ENCODE results near the gene CALCR.
"Not testable (repeated sequence)": the region's sequence is repeated elsewhere in the genome, so short reads cannot be mapped to it uniquely, and the experiment has no call there.

Gene CALCR

DNA sequence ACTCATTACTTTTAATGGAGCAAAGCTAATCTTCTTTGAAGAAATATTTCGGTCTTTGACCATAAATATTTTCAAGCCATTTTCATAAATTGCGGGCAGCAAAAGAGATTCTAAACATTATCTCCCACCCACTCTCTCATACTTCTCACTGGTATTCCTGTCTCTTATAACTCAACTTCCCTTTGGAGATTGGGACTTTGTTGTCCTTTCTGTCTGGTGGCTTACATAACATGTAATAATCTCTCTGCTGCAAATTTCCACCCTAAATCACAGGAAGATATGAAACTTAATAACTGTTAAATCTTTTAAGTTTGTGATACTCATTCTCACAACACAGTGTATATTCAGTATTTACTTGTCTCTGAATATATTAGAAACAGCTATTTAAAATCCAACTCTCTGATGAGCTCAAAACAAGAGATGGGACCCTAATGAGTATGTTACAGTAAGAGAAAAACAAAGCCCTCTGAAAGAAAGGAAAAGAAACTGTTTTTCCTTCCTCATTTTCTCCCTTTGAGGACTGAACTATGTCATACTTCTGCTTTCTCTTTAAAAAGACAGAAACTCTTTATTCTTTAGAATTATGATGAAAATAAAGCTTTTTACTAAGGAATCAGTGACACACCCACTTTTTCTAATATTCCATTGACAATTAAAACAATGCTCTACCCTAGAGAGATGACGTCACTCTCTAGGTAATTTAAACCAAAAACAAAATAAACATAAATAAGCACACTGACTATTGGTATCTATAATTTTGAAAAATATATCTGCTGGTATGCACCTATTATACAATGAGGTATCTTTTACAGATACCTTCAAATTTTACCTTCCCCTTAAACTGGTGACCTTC is 14.7 kb downstream of the CALCR start:
- DNase-seq, result no peak

DNA sequence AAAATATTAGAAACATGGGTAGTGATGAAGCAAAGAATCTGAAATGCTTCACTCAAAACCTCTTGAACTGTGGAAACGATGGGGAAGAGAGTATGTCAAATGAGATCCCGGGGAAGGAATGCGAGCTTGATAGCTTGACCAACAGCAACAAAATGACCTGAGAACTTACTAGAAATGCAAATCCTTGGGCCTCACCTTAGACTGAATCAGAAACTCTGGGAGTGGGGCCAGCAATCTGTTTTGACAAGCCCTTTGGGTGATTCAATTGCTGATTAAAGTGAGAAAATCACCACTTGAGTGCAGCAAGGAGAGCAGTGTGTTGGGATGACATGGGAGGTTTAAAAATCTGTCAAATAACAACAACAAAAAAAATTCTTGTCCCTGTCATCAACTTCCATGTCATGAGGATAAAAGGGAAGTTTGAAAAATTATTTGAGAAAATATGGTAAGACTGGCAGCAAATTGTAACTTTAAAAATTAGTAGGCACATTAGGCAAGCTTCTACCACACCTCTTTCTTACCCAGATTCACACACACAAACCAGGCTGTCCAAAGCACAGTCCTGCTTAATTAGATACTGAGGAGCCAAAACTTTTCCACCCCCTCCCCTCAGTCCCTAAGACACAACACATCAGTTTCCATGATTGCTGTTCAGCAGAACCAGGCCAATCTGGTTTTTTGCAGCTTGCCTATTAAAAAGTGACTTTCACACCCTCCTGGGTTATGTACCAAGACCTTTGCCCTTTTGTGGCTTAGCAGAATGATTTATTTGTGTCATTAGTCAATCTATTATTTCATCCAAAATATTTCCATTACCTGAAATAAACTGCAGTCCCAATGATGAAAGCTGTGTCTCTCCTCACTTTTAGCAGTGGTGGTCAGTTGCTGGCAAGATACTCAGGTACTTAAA is 15.6 kb downstream of the CALCR start:
- peak; percentile 7 to 11 for DNase-seq

DNA sequence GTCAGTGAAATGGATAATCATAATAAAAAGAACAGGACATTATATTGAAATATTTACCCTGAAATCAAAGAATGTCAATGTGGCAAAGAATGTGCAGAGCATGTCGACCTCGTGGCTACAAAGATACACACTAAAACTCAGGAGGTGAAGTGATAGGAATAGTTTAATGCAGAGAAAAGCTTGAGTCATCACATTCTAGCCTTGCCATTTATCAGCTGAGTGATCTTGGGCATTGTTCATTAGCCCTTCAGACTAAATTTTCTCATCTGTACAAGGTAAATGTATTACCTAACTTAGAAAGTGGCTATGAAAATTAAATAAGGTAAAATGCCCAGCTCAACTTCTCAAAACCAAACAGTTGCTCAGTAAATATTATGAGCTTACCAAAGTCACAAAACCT is 22.6 kb downstream of the CALCR start:
- DNase-seq, result no peak

DNA sequence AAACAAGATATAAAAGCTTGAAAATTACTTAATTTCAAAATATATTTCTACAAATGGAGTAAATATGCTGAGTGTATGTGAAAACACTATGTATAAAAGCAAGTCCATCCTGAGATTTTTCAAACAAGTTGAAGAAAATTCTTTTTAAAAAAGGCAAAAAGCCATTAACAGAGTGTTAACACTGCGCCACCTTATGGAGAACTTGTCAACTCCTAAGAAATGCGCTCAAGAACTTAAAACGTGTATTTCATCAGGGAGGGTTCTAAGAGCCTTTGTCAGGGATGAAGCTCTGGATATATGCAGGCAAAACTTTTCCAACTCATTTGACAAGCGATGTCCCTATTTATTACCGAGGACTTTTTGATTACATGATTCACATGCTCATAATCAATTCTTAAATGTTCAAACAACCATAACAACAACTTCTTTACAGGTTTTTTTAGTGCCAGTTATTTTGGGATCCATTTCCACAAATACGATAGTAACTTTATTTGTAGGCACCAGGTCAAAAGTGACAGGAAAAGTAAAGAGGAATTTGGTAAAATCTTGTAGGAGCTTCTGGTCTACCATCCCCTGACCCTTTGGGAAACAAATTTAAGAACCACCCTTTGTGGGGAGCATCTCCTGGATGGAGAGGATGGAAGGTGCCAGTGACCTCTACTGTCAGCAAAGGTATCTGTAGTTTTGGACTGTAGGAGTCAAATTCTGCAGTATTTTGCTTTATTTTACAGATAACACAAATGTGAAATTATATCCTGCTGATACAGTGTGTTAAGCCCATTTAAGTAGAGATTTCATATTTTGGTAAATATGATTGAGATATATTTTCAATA is 23.2 kb downstream of the CALCR start:
- DNase-seq, result peak in 1 of 2 experiments; percentile 53

DNA sequence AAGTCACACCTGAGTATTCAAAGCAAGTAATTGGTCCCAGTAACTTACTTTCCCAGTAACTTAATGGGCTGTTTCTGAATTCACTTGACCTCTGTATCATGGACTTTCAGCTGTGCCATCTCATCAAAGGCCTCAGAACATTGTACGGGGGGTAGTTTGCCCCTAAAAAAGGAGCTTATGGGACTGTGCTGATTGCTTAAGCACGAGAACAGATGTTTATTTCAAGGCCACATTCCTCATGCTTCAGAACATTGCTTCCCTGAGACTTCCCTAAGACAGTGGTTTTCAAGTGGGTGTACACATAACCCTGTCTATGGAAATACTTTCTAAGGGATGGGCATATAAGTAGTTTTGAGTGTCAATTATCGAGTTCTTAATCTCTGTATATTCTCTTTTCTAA is 26.8 kb downstream of the CALCR start:
- peak in 1 of 2 experiments; percentile 3 for DNase-seq

DNA sequence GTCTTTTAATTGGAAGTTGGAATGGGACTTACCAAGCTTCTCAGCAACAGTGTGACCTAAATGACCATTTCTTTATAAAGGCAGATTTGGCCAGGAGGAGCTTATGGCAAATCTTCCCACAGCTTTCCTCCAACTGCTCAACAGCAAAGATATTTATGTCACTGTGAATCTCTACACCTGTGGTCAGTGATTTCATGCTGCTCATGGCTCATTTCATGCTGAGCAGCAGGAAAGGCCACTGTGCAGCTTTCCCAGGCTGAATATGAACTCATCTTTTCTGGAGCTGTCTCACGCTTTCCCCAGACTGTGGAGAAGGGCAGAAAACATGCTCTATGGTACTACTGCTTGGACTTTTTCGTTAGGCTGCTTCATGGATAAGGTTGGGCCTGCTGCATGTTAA is 29.8 kb downstream of the CALCR start:
- DNase-seq, result no peak

DNA sequence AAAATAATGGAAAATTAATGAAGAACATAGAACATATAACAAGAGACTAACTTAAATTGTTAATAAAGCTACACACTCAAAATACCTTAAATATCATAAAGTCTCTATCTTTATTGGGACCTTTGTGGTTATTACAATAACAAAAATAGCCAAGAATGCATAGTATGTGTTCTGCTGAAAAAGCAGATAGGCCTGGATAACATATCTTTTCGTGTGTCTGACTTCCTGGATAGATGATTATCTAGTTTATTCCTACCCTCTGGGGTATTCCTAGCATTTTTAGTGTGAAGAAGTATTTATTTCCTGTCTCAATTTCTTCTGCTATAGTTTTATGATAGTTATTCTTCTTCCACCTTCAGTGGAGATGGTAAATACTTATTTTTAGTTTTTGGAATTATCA is 36.5 kb downstream of the CALCR start:
- no peak for DNase-seq

DNA sequence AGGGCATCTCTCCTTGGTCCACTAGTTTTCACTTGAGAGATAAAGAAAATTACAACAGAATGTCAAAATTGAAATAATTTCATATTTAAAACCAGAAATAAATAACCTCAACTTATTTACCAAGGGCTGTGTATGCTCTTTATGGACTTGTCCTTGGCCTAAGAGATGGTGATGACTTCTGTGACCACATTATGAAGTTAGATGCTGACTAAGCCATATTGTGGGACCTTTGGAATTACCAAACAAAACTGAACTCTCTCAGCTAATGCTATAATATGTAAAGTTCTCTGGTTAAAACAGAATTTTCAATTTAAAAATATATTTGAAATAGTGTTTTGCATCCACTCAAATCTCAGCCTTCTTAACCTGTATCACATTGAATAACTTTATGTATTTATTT is 38.9 kb downstream of the CALCR start:
- DNase-seq, result no peak

DNA sequence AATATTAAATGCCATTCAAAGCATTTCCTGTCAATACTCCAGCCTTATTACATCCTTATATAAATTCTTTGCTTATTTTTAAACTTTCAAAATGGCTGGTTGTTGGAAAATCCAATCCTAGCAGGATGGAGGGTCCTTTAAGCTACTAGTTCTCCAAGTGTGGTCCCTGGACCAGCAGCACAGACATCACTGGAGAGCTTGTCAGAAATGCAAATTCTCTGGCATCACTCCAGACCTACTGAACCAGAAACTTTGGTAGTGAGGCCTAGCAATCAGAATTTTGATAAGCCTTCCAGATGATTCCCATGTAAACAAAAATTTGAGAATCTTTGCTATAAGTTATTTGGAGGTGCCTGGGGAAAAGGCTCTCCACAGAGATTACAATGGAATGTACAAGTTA is 43.8 kb downstream of the CALCR start:
- peak; percentile 33 to 79 for DNase-seq

DNA sequence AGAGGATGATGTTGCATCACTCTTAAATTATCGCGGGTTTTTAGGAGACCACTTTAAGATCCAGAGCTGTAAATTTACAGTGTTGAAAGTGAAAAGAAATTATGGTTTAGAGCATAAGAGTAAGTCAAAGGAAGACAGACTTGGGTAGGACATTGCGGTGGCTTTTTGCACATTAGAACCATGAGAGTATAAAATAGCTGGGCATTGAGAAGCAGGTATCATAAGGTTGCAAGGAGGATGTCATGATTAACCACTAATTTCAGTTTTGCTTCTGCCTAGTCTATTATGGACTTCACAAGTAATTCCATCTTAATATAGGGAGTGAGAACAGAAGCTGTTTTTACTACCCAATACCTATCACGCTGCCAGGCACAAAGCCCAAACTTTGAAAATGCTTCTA is 57.7 kb downstream of the CALCR start:
- DNase-seq, result no peak

DNA sequence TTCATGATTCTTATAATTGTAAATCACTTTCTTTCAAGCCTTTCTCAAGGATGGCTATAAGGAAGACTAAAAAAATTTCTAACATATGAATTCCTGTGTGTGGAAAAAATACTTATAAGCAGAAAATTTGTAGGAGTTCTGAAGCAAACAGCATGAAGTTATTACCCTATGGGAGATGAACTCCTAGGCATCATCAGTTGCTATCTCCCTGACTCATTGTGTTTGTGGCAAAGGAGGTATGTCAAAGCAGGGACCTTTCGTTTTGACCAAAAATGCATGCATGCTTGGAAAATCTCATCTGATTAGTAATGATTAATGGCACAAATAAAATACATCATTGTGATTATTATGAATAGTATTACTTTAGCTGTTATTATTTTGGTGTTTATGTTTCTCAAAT is 59.4 kb downstream of the CALCR start:
- no peak for DNase-seq

DNA sequence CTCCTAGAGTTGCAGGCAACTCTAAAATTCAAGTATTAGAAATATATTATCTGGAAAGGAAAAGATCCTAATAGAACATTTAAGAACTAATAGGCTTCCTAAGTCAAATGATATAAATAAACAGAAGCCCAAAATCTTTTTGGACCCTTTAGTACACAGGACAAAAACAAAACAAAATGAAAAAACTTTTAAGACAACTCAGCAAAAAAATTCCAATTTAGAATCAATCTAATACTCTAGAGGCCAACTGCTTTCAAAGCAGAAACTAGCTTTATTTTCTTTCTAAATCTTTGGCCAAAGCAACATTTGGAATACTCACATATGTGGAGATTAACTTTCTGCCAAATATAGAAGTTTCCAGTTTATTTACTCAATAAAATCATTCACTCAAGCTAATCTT is 65.2 kb downstream of the CALCR start:
- DNase-seq, result no peak

DNA sequence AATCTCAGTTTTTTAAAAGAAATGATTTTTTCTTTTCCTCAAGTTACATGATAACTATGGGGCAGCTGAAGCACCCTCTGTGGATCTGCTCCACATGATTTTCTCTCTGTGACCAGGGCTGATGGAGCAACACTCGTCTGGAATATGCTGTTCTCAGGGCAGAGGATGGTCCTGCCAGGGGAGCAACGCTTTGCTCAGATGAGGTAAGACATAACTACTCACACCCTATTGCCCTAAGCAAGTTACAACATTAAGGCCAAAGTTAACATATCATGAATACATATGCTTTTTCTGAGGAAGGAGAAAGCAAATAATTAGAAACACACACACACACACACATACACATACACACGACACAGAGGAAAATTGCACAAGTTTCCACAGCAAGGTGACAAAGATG is 71.4 kb downstream of the CALCR start:
- DNase-seq, result no peak

DNA sequence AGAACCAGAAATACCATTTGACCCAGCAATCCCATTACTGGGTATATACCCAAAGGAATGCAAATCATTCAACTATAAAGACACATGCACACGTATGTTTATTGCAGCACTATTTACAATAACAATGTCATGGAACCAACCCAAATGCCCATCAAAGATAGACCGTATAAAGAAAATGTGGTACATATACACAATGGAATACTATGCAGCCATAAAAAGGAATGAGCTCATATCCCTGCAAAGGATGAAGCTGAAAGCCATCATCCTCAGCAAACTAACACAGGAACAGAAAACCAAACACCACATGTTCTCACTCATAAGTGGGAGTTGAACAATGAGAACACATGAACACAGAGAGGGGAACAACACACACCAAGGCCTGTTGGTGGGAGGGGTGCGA is 82.7 kb downstream of the CALCR start:
- DNase-seq, result not testable (repeated sequence)

DNA sequence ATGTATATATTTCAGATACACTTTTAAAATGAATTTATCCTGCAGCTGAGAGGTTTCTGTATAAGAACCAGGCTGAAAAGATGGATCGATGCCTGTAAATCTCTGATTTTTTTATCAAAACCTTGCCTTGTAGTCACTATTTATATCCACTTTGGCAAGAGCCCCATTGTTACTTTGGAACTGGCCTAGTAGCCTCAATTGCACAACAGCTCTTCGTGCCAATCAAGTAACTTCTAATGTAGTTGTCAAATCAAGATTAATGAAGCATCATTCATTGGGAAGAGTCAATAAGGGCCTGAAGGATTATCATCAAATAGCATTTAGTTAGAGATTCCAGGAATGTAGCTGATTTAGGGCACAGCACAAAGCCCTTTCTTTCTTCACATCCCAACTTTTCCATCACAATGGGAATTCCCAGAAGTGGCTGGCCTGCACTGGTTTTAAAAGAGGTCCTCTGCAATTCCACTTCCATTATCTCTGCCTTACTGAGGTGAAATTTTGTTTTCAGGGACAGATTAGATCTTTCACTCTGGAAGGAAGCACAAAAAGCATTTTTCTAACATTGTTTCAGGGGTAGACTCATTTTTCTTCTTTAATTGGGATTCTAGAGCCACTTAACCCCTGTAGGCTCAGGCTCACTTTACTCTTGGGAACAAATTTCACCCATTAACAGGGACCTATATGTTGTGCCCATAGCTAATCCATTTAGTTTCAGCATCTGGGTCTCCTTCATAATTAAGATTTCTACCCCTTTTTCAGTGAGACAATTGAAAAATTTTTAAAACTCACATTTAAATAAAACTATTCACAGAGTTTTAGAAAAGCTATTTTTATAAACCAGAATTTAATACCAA is 97.8 kb downstream of the CALCR start:
- DNase-seq, result no peak

DNA sequence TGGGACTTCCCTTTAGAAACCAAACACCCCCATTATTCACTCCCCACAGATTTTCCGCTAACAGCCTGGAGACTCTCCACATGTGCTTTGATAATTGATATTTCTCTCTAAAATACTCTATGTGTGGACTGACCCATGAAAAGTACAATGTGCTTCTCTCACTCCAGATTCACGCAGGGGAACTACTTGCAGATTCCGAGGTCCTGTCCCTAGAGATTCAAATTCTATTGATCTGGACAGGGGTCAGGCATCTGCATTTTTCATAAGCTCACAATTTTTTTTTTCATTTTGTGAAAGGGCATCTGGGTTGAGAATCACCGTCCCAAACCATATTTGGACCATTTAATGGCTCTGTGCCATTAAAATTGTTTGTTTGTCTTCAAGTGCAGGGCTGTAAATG is 98.7 kb downstream of the CALCR start:
- no peak for DNase-seq

DNA sequence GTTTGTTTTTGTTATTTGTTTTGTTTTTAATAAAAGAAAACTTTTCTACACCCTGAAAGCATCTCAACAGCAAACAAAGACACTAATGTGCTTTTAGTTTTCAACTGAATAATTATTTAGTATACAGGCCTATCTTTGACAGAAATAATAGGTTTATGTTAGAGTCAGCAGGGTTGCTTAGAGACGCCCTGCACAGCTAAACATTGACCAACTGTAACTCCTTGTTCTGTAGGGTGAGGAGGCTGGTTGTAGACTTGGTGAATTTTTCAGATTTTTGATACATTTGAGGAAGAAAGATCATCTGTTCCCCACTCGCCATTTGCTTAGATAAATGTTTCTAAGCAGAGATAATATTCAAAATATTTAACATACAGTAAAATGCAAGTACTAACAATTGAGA is 103.1 kb downstream of the CALCR start:
- DNase-seq, result no peak

DNA sequence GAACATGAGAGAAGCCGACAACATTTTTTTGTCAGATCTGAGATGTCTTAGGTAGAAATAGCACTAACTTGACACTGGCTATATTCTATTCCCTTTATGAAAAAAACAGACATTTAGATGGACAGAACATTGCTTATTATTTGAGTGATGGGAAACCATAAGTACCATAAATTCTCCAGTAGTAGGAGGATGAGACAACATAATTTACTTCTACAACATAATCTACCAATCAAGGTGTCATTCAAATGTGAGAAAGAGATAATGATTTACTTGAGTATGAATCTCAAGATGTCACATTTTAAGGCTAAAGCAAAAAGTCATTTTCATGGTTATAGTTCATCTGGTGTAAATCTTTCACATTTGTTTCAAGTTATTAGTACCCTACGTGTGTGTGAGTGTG is 110.8 kb downstream of the CALCR start:
- DNase-seq, result no peak

DNA sequence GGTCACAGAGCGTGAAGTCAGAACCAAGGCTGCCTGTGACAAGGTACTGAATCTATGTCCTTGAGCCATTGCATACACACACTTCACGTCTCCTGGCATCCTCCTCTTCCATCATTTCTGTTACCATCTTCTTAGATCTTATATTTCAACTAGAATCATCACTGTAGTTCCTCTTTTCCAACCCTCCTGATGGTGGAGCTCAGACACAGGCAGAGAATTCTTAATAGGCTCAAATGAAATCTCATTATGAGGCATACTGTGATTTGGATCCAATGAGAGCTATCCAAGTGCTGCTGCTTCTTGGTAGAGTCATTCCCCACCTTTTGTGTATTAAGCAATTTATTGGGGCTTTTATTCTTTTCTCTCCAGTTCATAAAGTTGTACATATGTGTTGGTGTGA is 113.2 kb downstream of the CALCR start:
- peak; percentile 3 to 47 for DNase-seq

DNA sequence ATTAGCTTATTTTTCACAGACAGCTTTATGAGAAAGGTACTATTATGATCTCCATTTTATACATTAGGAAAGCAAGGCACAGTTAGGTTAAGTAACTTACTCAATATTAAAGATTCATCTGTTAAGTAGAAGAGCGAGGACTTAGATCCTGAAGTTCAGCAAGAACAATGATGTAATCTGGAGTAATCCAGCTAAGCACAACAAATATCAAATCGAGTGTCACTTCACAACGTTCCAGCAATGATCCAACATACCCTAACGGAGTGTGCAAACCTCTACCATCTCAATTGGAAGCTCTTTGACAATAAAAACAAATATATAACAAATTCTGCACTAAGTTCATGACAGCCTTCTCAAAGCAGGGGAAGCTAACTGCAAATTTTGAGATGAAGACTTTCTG is 121.3 kb downstream of the CALCR start:
- DNase-seq, result no peak

DNA sequence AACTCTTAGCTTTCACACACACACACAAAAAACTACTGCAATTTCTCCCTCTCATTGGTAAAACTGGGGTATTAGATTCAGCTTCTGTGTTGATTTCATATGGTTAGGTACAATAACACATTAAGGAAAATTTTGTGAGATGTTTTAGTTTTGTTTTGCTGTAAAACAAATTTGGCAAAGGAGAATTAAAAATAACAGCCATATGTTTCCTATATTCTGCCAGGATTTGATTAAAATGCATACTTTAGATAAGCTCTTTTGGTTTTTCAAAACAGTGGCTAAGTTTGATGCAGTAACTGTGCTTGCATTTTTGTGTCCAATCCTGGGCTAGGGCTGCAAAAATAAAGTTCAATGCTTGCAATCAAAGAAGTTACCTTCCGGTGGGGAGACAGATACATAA is 126.3 kb downstream of the CALCR start:
- no peak for DNase-seq

DNA sequence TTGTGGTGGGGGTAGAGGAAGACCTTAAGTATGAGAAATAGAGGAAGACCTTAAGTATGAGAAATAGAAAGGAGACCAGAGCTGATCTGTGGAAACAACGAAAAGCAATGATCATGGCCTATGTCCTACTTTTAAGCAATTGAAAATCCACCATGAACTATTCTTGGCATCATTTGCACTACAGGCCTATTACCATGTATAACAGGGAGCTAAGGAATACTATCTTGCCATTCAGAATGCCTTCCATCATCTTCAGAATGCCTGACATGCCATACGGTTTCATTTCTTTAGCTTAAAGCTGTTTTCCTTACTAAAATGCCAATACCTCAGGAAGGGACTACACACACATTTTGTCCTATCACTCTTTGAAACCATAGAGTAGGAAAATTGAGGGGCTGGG is 127.0 kb downstream of the CALCR start:
- DNase-seq, result no peak

Data from NCI-H524 (cell line).